PC-9 (cell line): ENCODE data around the gene HMOX2. TPM values are rescaled to one million over a fixed set of nuclear protein-coding genes. Genes with fewer than 3 reads are reported as not detected.

ENCODE experiments used
- BruUV-seq: library from RNA; stranded (reverse); fragments of 400-500 nt; replicated peaks from 2 replicates; lab custom pipeline; 2021; lab: Mats Ljungman, UMichigan
- CTCF ChIA-PET: fragments of 300-600 bp; sonication (Branson Sonifier 250); formaldehyde crosslinking; loops from one replicate; lab custom pipeline; 2022; ENCODE audit warnings: antibody characterized with exemption; lab: Charles Lee
- POLR2A ChIA-PET: fragments of 300-600 bp; sonication (Branson Sonifier 250); formaldehyde crosslinking; loops from one replicate; lab custom pipeline; 2022; ENCODE audit warnings: antibody characterized with exemption; ENCODE audit not compliant: unreplicated experiment; lab: Charles Lee
- DNase-seq, 2 experiments: peaks; one replicate each; pipeline versions ENCODE4 v3.0.0 to v3.0.0-alpha.2; 2015 to 2022; ENCODE audit warnings: mixed read lengths in 1 of 2
- H2AFZ ChIP-seq: fragments of 200-600 bp; sonication (generic); 2 replicates; pipeline ENCODE4 v1.8.1; 2017; ENCODE audit warnings: antibody characterized with exemption
- H3F3A ChIP-seq: fragments of 200-600 bp; sonication (generic); 2 replicates; pipeline ENCODE4 v1.8.1; 2017; ENCODE audit warnings: antibody characterized with exemption, mild to moderate bottlenecking, low read depth; ENCODE audit not compliant: insufficient read depth
- H3K27ac ChIP-seq: fragments of 200-600 bp; sonication (generic); 2 replicates; pipeline ENCODE4 v1.6.1; 2016; ENCODE audit warnings: mixed run types
- H3K27me3 ChIP-seq: fragments of 200-600 bp; sonication (generic); 2 replicates; pipeline ENCODE4 v1.6.1; 2016; ENCODE audit warnings: low read depth, mixed run types; ENCODE audit not compliant: insufficient read depth
- H3K36me3 ChIP-seq: fragments of 200-600 bp; sonication (generic); 2 replicates; pipeline ENCODE4 v1.6.1; 2016; ENCODE audit warnings: low read depth, mixed run types
- H3K4me1 ChIP-seq: fragments of 200-600 bp; sonication (generic); replicated peaks from 2 replicates; pipeline ENCODE4 v1.6.1; 2016; ENCODE audit warnings: mixed run types; ENCODE audit not compliant: insufficient read depth
- H3K4me2 ChIP-seq: fragments of 200-600 bp; sonication (generic); 2 replicates; pipeline ENCODE4 v1.6.1; 2017; ENCODE audit warnings: mixed run types
- H3K4me3 ChIP-seq: fragments of 200-600 bp; sonication (generic); 2 replicates; pipeline ENCODE4 v1.6.1; 2016; ENCODE audit warnings: mixed run types
- H3K79me2 ChIP-seq: fragments of 200-600 bp; sonication (generic); 2 replicates; pipeline ENCODE4 v1.6.1; 2017; ENCODE audit warnings: low read depth, mixed run types
- H3K9me2 ChIP-seq: fragments of 200-600 bp; sonication (generic); 2 replicates; pipeline ENCODE4 v1.8.1; 2017; ENCODE audit warnings: mild to moderate bottlenecking; ENCODE audit not compliant: insufficient read depth
- H3K9me3 ChIP-seq: fragments of 200-600 bp; sonication (generic); 2 replicates; pipeline ENCODE4 v1.8.1; 2016; ENCODE audit warnings: low read depth; ENCODE audit not compliant: insufficient read depth
- H4K20me1 ChIP-seq: fragments of 200-600 bp; sonication (generic); 2 replicates; pipeline ENCODE4 v1.8.1; 2017; ENCODE audit not compliant: insufficient read depth
- CTCF ChIP-seq: fragments of 200-600 bp; sonication (generic); conservative IDR thresholded peaks from 2 replicates; pipeline ENCODE4 v1.6.1; 2017; ENCODE audit warnings: mixed run types, antibody characterized with exemption, mild to moderate bottlenecking, moderate library complexity
- EZH2 ChIP-seq: fragments of 200-600 bp; sonication (generic); IDR thresholded peaks from 2 replicates; pipeline ENCODE4 v1.8.0; 2017; ENCODE audit warnings: antibody characterized with exemption, low read depth
- intact Hi-C: fragments of 100-400 bp; cut with micrococcal nuclease; formaldehyde crosslinking; loops from one replicate; pipeline ENCODE4 v1.10.0; 2022; ENCODE audit not compliant: unreplicated experiment
- total RNA-seq: library from RNA; stranded (reverse); gene quantifications from 2 replicates; pipeline ENCODE4 v1.2.3, GENCODE V29; 2021

Gene HMOX2
- total RNA-seq, 1 experiment from 2014 or later: 68.1 TPM

GRCh38 chr16:4515611-4516233 is 39.5 kb downstream of the HMOX2 start:
- Histone ChIP-seq H3K79me2 (no peaks in the 10 kb centered on the region), H3K27ac (no peak overlapping the region), H3K4me1 (no peaks in the 10 kb centered on the region), H3K9me2 (no peaks in the 10 kb centered on the region), H3K36me3 (no peaks in the 10 kb centered on the region), H3K4me3 (no peak overlapping the region), H4K20me1 (no peaks in the 10 kb centered on the region; the same call in 1 of the 2 replicates), H3K9me3 (no peaks in the 10 kb centered on the region), H3F3A (peaks cover 4% of the 10 kb centered on the region; the same call in 1 of the 2 replicates), H3K4me2 (no peak overlapping the region), H2AFZ (no peak overlapping the region), H3K27me3 (no peaks in the 10 kb centered on the region)
- intact Hi-C loops: no loop called here
- DNase-seq: no peak
- TF ChIP-seq CTCF (no peak), EZH2 (no peak)
- CTCF ChIA-PET: no interaction called here
- no TSS peak for BruUV-seq
- POLR2A ChIA-PET: interaction anchor here (0.6 kb wide), 1 partner anchor 120 kb away, joined by 6 read pairs; no protein-coding TSS in a partner anchor

GRCh38 chr16:4517812-4518680 is 41.8 kb downstream of the HMOX2 start:
- H3F3A ChIP-seq: peaks cover 4% of the 10 kb centered on the region; the same call in 1 of the 2 replicates
- no peak overlapping the region for H3K4me3 ChIP-seq
- no peaks in the 10 kb centered on the region; the same call in 1 of the 2 replicates for H4K20me1 ChIP-seq
- no TSS peak for BruUV-seq
- CTCF ChIA-PET: interaction anchor here (0.5 to 0.6 kb wide), 3 partner anchors 98 to 180 kb away, joined by 3 to 4 read pairs (median 4); partner anchors contain the start of gene MGRN1
- no peaks in the 10 kb centered on the region for H3K9me3 ChIP-seq
- DNase-seq: peak in 1 of 2 experiments; percentile 45
- POLR2A ChIA-PET: interaction anchor here (0.7 kb wide), 2 partner anchors 31 to 284 kb away, joined by 4 to 11 read pairs; no protein-coding TSS in a partner anchor
- no peak overlapping the region for H3K27ac ChIP-seq
- intact Hi-C loops: loop anchor here (1.0 kb wide), 2 partner anchors 67 to 106 kb away; partner anchors contain the start of gene MGRN1
- H3K27me3 ChIP-seq: no peaks in the 10 kb centered on the region
- no peaks in the 10 kb centered on the region for H3K9me2 ChIP-seq
- no peaks in the 10 kb centered on the region for H3K4me1 ChIP-seq
- no peak overlapping the region for H2AFZ ChIP-seq
- no peaks in the 10 kb centered on the region for H3K79me2 ChIP-seq
- peak; percentile 74 for TF ChIP-seq CTCF
- no peak for TF ChIP-seq EZH2
- H3K4me2 ChIP-seq: no peak overlapping the region
- no peaks in the 10 kb centered on the region for H3K36me3 ChIP-seq

DNA sequence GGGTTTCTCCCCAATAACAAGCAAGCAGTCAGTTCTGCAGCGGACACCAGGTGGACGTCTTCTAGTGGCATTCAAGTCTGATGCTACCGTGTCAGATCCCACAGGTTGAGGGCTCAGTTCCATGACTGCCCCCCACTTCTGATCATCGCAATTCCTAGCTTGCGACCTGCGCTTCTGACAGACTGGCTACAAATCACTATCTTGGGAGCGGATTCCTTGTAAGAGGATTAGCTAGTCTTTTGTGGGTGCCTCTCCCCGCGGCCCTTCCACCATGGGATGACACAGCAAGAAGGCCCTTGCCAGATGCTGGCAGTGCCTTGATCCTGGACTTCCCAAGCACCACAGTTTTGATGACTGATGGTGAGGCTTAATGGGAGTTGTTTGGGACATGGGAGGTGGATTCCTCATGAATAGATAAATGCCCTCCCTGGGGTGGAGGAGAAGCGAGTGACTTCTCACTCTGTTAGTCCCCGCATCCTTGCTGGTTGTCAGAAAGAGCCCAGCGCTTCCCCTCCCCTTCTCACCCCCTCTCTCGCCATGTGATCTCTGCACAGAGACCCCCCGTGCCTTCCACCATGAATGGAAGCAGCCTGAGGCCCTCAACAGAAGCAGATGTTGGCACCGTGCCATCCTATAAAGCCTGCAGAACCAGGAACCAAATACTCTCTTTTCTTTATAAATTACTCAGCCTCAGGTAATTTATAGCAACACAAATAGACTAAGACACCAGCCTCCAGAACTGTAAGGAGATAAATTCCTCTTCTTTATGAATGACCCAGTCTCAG is 43.3 kb downstream of the HMOX2 start:
- no peak for TF ChIP-seq CTCF
- TF ChIP-seq EZH2: no peak
- no peaks in the 10 kb centered on the region for H3K4me1 ChIP-seq
- CTCF ChIA-PET: no interaction called here

More for the DNA sequence above, 43.3 kb downstream of the HMOX2 start:
- Histone ChIP-seq H2AFZ (no peak overlapping the region), H3K36me3 (no peaks in the 10 kb centered on the region), H3K79me2 (no peaks in the 10 kb centered on the region), H3K9me3 (no peaks in the 10 kb centered on the region), H3K27me3 (no peaks in the 10 kb centered on the region), H3F3A (peaks cover 4% of the 10 kb centered on the region; the same call in 1 of the 2 replicates), H3K9me2 (no peaks in the 10 kb centered on the region), H3K27ac (no peak overlapping the region), H4K20me1 (no peaks in the 10 kb centered on the region; the same call in 1 of the 2 replicates), H3K4me2 (no peak overlapping the region), H3K4me3 (no peak overlapping the region)
- POLR2A ChIA-PET: no interaction called here
- BruUV-seq: no TSS peak
- no peak for DNase-seq
- intact Hi-C loops: no loop called here
